ENCODE results near the gene CTTN. TPM values are rescaled to one million over a fixed set of nuclear protein-coding genes. Genes with fewer than 3 reads are reported as not detected.

The CTTN gene
- total RNA-seq, 4 donors from 2014 or later, result 229 to 418 (median 295) TPM

- DNase-seq, result no peak
- Histone ChIP-seq H3K27ac (no peak overlapping the region), H3K4me3 (replicated peaks in 1 of 3) (no peak overlapping the region), H3K36me3 (no peaks in the 10 kb centered on the region), H3K4me1 (no peaks in the 10 kb centered on the region), H3K27me3 (no peaks in the 10 kb centered on the region), H3K9me3 (no peaks in the 10 kb centered on the region)
- WGBS, 2 donors, result 65 to 66% methylated on average over 14 to 15 of the region's 31 CpGs
- TF ChIP-seq, protein P1, sequence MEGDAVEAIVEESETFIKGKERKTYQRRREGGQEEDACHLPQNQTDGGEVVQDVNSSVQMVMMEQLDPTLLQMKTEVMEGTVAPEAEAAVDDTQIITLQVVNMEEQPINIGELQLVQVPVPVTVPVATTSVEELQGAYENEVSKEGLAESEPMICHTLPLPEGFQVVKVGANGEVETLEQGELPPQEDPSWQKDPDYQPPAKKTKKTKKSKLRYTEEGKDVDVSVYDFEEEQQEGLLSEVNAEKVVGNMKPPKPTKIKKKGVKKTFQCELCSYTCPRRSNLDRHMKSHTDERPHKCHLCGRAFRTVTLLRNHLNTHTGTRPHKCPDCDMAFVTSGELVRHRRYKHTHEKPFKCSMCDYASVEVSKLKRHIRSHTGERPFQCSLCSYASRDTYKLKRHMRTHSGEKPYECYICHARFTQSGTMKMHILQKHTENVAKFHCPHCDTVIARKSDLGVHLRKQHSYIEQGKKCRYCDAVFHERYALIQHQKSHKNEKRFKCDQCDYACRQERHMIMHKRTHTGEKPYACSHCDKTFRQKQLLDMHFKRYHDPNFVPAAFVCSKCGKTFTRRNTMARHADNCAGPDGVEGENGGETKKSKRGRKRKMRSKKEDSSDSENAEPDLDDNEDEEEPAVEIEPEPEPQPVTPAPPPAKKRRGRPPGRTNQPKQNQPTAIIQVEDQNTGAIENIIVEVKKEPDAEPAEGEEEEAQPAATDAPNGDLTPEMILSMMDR (IDR thresholded peaks at IDR 0.05), result no peak
- TF ChIP-seq POLR2A (IDR thresholded peaks at IDR 0.05), result no peak
- intact Hi-C loops (cut with DNase I), result no loop called here
Observed at GRCh38 chr11:70456921-70457532, 58.7 kb downstream of the CTTN start.

GRCh38 chr11:70458736-70459135 lies 60.4 kb downstream of the CTTN start:
- H3K9me3 ChIP-seq, result no peaks in the 10 kb centered on the region
- intact Hi-C loops (cut with DNase I), result no loop called here
- no peak for DNase-seq
- H3K4me3 ChIP-seq (replicated peaks in 1 of 3), result no peak overlapping the region
- H3K4me1 ChIP-seq, result no peaks in the 10 kb centered on the region
- no peaks in the 10 kb centered on the region for H3K27me3 ChIP-seq
- no peak overlapping the region for H3K27ac ChIP-seq
- TF ChIP-seq, protein P1 (IDR thresholded peaks at IDR 0.05), result no peak
- TF ChIP-seq POLR2A (IDR thresholded peaks at IDR 0.05), result no peak
- H3K36me3 ChIP-seq, result no peaks in the 10 kb centered on the region
- 90 to 91% methylated on average over 2 of the region's 2 CpGs for WGBS, 2 donors

DNA sequence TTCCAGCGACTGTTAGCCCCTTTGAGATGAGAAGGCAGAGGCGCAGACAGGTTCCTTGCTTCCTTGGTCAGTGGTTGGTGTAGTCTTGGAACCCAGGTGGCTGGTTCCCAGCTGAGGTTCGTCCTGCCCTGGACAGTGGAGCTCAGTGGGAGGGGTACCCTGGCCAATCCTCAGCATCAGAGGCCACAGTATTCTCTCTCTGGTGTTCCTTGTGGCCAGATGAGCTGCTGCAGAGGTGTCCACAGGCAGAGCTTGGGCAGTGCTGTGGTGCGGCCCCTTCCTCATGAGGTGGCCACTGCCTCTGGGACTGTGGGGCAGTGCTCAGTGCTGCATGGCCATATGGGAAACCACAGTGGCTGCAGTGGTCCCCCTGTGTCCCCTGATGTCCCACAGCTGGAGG lies 61.8 kb downstream of the CTTN start:
- Histone ChIP-seq H3K27me3 (no peaks in the 10 kb centered on the region), H3K27ac (no peak overlapping the region), H3K9me3 (no peaks in the 10 kb centered on the region), H3K36me3 (no peaks in the 10 kb centered on the region), H3K4me1 (no peaks in the 10 kb centered on the region), H3K4me3 (replicated peaks in 1 of 3) (no peak overlapping the region)
- 87 to 97% methylated on average over 4 of the region's 4 CpGs for WGBS, 2 donors
- DNase-seq, result no peak
- TF ChIP-seq, protein P1 (IDR thresholded peaks at IDR 0.05), result no peak
- no peak for TF ChIP-seq POLR2A (IDR thresholded peaks at IDR 0.05)
- intact Hi-C loops (cut with DNase I), result no loop called here

- Histone ChIP-seq H3K4me1 (no peaks in the 10 kb centered on the region), H3K27me3 (no peaks in the 10 kb centered on the region), H3K36me3 (no peaks in the 10 kb centered on the region), H3K4me3 (replicated peaks in 1 of 3) (no peak overlapping the region), H3K27ac (no peak overlapping the region), H3K9me3 (no peaks in the 10 kb centered on the region)
- WGBS, 2 donors, result 74 to 78% methylated on average over 9 to 10 of the region's 10 CpGs
- DNase-seq, result no peak
- intact Hi-C loops (cut with DNase I), result no loop called here
- TF ChIP-seq, protein P1 (IDR thresholded peaks at IDR 0.05), result no peak
- no peak for TF ChIP-seq POLR2A (IDR thresholded peaks at IDR 0.05)
Observed at GRCh38 chr11:70460964-70461363, 62.6 kb downstream of the CTTN start.

DNA sequence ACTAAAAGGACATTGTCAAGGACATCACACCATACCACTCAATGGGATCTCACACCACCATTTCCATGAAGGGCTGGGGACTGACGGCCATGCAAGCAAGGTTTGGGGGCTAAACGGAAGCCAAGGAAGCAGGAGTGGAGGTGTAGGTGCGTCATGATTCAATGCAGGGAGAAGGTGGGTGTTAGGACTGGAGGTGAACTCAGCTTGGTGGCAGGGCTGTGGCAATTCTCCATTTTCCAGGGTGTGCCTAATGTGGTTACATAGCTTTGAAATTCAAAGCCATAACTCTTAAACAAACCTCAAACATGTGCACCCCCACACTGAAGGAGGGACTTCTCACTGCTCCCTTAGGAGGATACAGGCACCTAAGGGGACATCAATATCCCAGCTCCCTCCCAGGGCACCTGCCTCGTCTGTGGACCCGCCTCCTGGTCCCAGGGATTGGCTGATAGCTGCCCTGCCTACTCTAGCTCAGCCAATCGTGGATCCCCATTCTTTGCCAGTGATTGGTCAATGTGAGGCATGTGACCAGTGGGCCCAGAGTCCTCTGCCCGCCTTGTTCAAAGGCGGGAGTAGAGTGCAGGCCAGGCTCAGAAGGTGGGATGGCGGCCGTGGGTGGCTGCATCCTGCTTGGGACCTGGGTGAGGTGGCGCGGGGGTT lies 64.6 kb downstream of the CTTN start:
- H3K27ac ChIP-seq, result no peak overlapping the region
- TF ChIP-seq, protein P1 (IDR thresholded peaks at IDR 0.05), result no peak
- TF ChIP-seq POLR2A (IDR thresholded peaks at IDR 0.05), result no peak
- H3K4me3 ChIP-seq (replicated peaks in 1 of 3), result no peak overlapping the region
- H3K36me3 ChIP-seq, result no peaks in the 10 kb centered on the region
- DNase-seq, result no peak
- no peaks in the 10 kb centered on the region for H3K27me3 ChIP-seq
- peaks cover 3 to 4% of the 10 kb centered on the region in 2 donors for H3K4me1 ChIP-seq
- no peaks in the 10 kb centered on the region for H3K9me3 ChIP-seq
- intact Hi-C loops (cut with DNase I), result no loop called here
- 91 to 95% methylated on average over 9 of the region's 12 CpGs for WGBS, 2 donors
